Smooth muscle cell of the umbilical artery (primary cell): ENCODE results near the gene LENG1. TPM values are rescaled to one million over a fixed set of nuclear protein-coding genes. Genes with fewer than 3 reads are reported as not detected.

ENCODE experiments used
- total RNA-seq: library from RNA; depleted of rRNA; stranded (reverse); fragments of >200 nt; gene quantifications from 2 replicates; pipeline ENCODE4 v1.2.3, GENCODE V29; 2014

Gene LENG1
- 4.6 and 5.3 TPM in 2 replicates for total RNA-seq

DNA sequence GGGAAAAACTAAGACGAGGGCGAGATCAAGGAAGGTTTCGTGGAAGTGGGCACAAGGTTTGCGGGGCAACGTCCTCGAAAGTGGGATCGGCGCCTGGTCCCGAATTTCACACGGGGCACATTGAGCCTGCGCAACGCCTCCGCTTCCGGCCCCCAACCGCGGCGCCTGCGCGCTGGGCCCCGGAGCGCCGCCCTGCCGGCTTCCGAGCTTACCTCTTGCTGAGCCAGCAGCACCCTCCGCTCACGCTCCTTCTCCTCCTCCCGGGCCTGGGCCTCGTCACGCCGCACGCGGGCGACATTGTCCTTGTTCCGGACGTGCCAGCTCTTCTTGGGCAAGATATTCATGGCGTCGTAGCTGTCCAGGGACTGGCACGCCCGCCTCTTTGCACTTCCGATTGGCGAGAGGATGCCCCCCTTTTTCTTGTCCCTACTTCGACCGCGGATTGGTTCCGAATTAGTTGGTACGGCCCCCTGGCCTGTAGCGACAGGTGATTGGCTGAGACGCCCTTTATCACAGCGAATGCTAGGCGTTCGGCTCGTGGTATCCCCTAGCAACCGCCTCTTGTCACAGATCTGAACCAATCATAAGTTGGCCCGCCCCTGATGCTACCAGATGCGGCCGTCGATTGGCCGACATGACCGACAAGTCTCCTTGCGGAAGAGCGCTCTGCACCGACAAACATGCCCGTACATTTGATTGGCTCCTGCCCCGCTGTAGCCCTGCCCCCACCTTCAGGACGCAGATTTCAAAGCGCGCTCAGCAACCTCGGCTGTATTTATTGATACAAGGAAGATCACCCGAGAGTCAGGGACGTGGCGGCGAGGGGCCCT is at the start of gene LENG1:
Gene LENG1 (minus strand): TSS at position 370 of the 830 bp plus-strand sequence. CDS start 26 bp downstream, at position 344.

GRCh38 chr19:54191011-54191810 is 31.7 kb upstream of the LENG1 start, which contains the start of gene TSEN34:
Gene TSEN34, plus strand, starts transcription at chr19:54191308. Its CDS starts 57 bp downstream, at chr19:54191365.

DNA sequence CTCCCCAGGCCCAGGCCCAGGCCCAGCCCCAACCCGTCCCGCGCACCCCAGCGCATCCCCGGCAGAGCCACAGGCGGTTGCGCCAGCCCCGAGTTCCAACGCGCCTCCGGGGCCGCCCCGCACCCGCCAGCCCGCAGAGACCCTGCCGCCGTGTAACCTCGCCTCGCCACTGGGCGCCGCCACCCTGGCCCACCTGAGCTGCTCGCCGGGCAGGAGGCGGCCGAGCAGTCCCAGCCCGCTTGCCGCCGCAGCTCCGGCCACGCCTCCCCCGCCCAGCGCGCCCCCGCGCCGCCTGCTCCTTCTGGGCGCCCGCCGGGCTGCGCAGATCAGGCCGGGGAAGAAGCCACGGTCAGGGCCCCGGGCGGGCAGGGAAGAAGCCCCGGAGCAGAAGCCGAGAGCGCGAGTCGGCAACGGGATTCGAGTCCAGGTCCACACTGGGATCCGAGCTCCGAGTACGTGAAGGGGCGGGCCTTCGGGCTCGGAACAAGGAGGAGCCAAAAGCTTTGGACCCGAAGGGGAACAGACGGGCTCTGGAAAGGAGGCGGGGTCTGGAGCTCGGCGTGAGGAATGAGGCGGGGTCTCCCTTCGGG is 29.7 kb upstream of the LENG1 start, which contains the start of gene MBOAT7:
Gene MBOAT7 (minus strand): TSS at position 436 of the 590 bp plus-strand sequence. CDS start 1,072 bp downstream, outside the sequence.

DNA sequence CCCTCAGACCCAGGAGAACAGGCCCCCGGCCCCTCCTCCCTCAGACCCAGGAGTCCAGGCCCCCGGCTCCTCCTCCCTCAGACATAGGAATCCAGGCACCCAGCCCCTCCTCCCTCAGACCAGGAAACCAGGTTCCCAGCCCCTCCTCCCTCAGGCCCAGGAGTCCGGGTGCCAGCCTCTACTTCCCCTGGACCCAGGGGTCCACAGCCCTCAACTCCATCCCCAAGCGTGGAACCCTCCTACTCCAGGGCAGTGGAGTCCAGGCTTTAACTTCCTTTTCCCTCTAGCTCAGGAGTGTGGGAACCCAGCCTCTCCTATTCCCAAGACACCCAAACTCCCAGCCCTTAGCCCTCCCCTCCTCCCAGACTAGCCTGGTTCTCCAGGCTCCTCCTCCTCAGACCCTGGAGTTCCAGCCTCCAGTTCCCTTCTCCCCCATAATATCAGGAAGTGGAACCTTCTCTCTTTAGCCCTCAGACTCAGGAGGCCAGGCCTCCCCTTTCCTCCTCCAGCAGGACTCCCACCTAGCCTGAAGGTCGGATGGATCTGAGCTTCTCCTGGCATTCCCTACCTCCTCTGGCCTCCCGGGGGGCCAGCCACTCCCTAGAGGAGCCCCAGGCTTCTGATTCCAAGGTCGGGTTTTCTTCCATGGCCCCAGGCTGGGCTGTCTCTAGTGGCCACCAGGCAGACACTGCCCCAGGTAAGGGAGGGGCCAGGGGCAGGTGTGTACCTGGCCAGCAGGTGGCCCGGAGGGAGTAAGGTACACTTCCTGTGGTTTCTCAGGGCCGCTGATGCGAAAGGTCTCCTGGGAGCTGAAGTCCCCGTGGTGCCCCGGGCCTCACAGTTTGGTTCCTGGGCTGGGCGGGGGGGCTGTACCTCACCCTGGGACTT is 13.2 kb upstream of the LENG1 start, which contains the start of gene TMC4:
Gene TMC4 (minus strand): TSS at position 690 of the 888 bp plus-strand sequence. CDS start 43 bp downstream, at position 647.

DNA sequence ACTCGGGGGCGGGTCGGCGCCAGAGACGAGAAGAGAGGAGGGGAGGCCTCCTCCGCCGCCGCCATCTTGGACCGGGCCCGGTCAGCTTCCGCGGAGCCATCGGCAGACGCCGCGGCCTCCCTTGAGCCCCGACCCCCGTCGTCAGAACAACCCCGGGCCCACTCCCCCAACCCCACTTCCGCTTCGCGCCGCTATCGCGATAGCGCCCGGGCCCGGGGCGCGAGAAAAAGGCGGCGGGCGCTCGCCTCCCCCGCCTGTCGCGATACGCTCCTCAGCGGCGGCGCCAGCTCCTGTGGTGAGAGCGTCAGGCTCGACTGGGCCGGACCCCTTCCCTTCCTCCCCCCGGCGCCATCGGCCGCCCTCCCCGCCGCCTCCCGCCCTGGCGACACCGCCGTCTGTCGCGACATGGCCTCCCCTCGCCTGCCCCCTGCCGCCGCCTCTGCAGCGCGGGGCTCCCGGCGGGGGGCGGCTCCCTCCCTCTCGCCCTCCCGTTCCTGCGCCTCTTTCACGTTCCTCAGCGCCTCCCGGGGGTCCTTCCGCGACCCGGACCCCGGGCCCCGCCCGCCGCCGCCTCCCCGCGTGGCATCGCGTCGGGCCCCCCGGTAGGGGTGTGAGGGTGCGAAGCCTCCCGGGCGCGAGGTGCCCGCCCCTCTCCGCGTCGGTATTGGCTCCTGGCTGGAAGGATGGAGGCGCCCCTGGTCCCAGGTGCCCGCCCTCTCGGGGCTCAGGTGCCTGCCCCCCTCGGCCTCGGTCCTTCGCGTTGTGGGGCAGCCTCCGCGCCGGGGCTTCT is 21.6 kb downstream of the LENG1 start, which contains the start of gene CNOT3:
Gene CNOT3 (plus strand): TSS at position 64 of the 790 bp plus-strand sequence. CDS start 5,217 bp downstream, outside the sequence.

DNA sequence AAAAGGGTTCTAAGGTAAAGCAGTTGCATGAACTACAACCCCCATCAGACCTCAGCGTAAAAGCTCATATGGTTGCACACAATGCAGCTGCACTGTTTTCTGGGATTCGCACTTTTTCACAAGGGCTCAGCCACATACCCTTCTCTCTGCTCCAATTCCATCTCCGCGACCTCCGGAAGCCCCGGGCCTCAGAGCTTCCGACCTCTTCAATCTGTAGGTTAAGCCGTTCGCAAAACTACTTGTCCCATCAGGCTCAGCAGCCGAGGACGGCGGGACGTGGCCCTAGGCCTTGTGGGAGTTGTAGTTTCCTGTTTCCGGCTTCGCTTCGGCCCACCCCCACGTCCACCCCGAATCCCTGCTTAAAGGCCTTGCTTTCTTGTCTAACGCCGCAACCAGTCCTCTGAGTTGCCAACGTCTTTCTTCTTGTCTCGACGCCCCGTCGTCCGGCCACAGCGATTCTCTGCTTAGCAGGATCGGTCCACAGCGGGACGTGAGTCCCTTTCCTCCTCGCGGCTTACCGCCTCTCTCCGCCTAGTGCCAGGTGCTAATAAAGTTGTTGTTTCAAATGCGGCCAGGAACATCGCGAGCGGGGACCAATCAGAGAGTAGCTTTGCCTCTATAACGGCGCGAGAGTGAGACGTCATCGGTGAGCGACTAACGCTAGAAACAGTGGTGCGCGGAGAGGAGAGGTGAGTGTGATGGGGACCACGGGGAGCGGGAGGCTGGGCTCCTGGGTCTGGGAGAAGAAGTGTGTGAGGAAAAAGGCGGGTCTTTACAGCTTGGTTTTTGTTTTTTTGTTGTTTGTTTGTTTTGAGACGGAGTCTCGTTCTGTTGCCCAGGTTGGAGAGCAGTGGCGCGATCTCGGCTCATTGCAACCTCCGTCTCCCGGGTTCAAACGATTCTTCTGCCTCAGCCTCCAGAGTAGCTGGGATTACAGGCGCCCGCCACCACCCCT is 44.1 kb downstream of the LENG1 start, which contains the start of the genes PRPF31 and TFPT:
Gene PRPF31 (plus strand): TSS at position 646 of the 955 bp plus-strand sequence. CDS start 2,525 bp downstream, outside the sequence.
Gene TFPT (minus strand): TSS at position 549 of the 955 bp plus-strand sequence. CDS start 388 bp downstream, at position 161.

Other genes starting within 250 kb of the LENG1 start
- 0.23 and 0.59 TPM in 2 replicates for gene CACNG8, start 196.8 kb downstream of the LENG1 start, total RNA-seq
- not detected in 2 replicates for gene CACNG6, start 168.1 kb downstream of the LENG1 start, total RNA-seq
- gene VSTM1, start 95.8 kb downstream of the LENG1 start, total RNA-seq, result not detected in 2 replicates
- not detected in 2 replicates for gene TARM1, start 78.4 kb downstream of the LENG1 start, total RNA-seq
- 0.78 TPM in 1 of 2 replicates, not detected in the other for gene OSCAR, start 58.9 kb downstream of the LENG1 start, total RNA-seq
- gene NDUFA3, start 56.9 kb downstream of the LENG1 start, total RNA-seq, result 8.8 and 9.5 TPM in 2 replicates
- gene TFPT, start 44.1 kb downstream of the LENG1 start, total RNA-seq, result 9.1 and 18.1 TPM in 2 replicates
- 37.1 and 60.9 TPM in 2 replicates for gene PRPF31, start 44.0 kb downstream of the LENG1 start, total RNA-seq
- gene CNOT3, start 22.0 kb downstream of the LENG1 start, total RNA-seq, result 13.1 and 25.5 TPM in 2 replicates
- gene TMC4, start 13.4 kb upstream of the LENG1 start, total RNA-seq, result under 0.01 and 0.60 TPM in 2 replicates
- gene MBOAT7, start 29.9 kb upstream of the LENG1 start, total RNA-seq, result 59.7 and 112 TPM in 2 replicates
- 65.0 and 78.9 TPM in 2 replicates for gene TSEN34, start 31.6 kb upstream of the LENG1 start, total RNA-seq
- 753 and 1,564 TPM in 2 replicates for gene RPS9, start 41.1 kb upstream of the LENG1 start, total RNA-seq
- not detected in 2 replicates for gene LILRB3, start 63.3 kb upstream of the LENG1 start, total RNA-seq
- gene LILRA6, start 83.1 kb upstream of the LENG1 start, total RNA-seq, result not detected in 2 replicates
- gene LILRB5, start 97.6 kb upstream of the LENG1 start, total RNA-seq, result not detected in 2 replicates
- not detected in 2 replicates for gene LILRB2, start 121.4 kb upstream of the LENG1 start, total RNA-seq
- not detected in 2 replicates for gene LILRA5, start 153.4 kb upstream of the LENG1 start, total RNA-seq
- not detected in 2 replicates for gene LILRA4, start 179.4 kb upstream of the LENG1 start, total RNA-seq
- not detected in 2 replicates for gene LAIR1, start 205.2 kb upstream of the LENG1 start, total RNA-seq